ENCODE measurements around the gene EFNA3. TPM values are rescaled to one million over a fixed set of nuclear protein-coding genes. Genes with fewer than 3 reads are reported as not detected.

EFNA3 gene
- total RNA-seq, 6 experiments from 2014 or later, result 0.25 to 0.87 (median 0.55) TPM

- peaks cover 34% of the 10 kb centered on the region for H3K27me3 Mint-ChIP-seq (ENCODE audit: insufficient read depth)
Measured at GRCh38 chr1:155077346-155077745, 1.3 kb upstream of the EFNA3 start.

DNA sequence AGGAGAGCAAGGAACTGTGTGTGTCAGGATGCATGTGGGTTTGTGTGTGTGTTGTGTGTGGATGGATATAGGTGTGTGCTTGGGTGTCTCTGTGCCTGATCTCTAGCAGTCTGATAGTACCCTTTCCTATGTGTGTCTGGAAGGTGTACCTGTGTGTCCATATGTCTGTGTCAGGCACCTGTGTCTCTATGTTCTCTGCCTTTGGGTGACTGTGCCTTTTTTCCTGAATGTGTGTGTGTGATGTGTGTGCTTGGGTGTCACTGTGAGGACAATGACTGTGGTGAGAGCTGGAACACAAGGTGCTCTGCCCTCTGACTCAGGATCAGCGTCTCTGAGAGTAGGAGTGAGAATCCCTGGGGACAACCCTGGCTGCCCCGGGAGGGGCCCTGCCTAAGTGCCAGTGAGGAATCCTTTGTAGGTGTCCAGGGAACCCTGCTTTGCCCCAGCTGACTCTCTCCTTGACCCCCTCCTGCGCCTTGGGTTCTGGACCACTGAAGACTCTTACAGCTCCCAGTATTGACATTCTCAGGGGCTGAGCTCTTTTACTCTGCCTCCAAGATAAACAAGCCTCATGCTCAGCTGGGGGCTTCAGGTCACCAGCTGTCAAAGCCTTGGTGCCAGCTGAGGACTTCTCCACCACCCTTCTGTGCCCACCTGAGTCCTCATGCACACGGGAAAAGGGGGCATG lies 735 bp upstream of the EFNA3 start:
- Mint-ChIP-seq H3K27me3 (ENCODE audit: insufficient read depth) (peaks cover 40% of the 10 kb centered on the region), H3K27ac (no peak overlapping the region), H3K36me3 (ENCODE audit: low read depth) (no peaks in the 10 kb centered on the region), H3K4me1 (ENCODE audit: low read depth) (peaks cover 17% of the 10 kb centered on the region), H3K4me3 (no peak overlapping the region), H3K9me3 (no peaks in the 10 kb centered on the region)
- DNase-seq, result no peak
- TF ChIP-seq, protein P1, sequence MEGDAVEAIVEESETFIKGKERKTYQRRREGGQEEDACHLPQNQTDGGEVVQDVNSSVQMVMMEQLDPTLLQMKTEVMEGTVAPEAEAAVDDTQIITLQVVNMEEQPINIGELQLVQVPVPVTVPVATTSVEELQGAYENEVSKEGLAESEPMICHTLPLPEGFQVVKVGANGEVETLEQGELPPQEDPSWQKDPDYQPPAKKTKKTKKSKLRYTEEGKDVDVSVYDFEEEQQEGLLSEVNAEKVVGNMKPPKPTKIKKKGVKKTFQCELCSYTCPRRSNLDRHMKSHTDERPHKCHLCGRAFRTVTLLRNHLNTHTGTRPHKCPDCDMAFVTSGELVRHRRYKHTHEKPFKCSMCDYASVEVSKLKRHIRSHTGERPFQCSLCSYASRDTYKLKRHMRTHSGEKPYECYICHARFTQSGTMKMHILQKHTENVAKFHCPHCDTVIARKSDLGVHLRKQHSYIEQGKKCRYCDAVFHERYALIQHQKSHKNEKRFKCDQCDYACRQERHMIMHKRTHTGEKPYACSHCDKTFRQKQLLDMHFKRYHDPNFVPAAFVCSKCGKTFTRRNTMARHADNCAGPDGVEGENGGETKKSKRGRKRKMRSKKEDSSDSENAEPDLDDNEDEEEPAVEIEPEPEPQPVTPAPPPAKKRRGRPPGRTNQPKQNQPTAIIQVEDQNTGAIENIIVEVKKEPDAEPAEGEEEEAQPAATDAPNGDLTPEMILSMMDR (IDR thresholded peaks at IDR 0.05), result no peak

More at GRCh38 chr1:155077346-155077745, 1.3 kb upstream of the EFNA3 start:
- H3K27ac Mint-ChIP-seq, result no peak overlapping the region
- no peak for DNase-seq
- peaks cover 17% of the 10 kb centered on the region for H3K4me1 Mint-ChIP-seq (ENCODE audit: low read depth)
- no peaks in the 10 kb centered on the region for H3K9me3 Mint-ChIP-seq
- TF ChIP-seq, protein P1 (IDR thresholded peaks at IDR 0.05), result no peak
- no peak overlapping the region for H3K4me3 Mint-ChIP-seq
- no peaks in the 10 kb centered on the region for H3K36me3 Mint-ChIP-seq (ENCODE audit: low read depth)

DNA sequence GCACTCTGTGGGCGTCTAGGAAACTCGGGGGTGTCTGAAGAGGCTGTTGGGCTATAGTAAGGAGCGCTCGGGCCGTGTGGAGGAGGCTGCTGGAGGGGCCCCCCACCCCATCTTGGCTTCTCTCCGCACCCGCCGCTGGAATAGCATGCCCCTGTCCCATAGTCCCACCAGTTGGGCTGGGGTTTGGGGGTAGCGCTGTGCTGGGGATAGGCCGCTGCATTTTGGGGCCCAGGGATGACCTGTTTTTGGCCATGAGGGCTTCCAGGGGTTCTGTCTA lies 511 bp downstream of the EFNA3 start:
- H3K27me3 Mint-ChIP-seq (ENCODE audit: insufficient read depth), result peaks cover 52% of the 10 kb centered on the region
- peaks cover 19% of the 10 kb centered on the region for H3K4me1 Mint-ChIP-seq (ENCODE audit: low read depth)
- no peak for DNase-seq
- TF ChIP-seq, protein P1 (IDR thresholded peaks at IDR 0.05), result no peak
- no peaks in the 10 kb centered on the region for H3K36me3 Mint-ChIP-seq (ENCODE audit: low read depth)
- peak overlapping the region; percentile 71 for H3K4me3 Mint-ChIP-seq
- no peak overlapping the region for H3K27ac Mint-ChIP-seq
- no peaks in the 10 kb centered on the region for H3K9me3 Mint-ChIP-seq

- no peak overlapping the region; the same call in 1 of the 2 replicates for H3K27ac Mint-ChIP-seq
- H3K9me3 Mint-ChIP-seq, result no peaks in the 10 kb centered on the region
- no peaks in the 10 kb centered on the region for H3K36me3 Mint-ChIP-seq (ENCODE audit: low read depth)
- peaks cover 24% of the 10 kb centered on the region for H3K4me1 Mint-ChIP-seq (ENCODE audit: low read depth)
- no peak for DNase-seq
- TF ChIP-seq, protein P1 (IDR thresholded peaks at IDR 0.05), result no peak
- peaks cover 47% of the 10 kb centered on the region for H3K27me3 Mint-ChIP-seq (ENCODE audit: insufficient read depth)
- H3K4me3 Mint-ChIP-seq, result peak overlapping the region; percentile 71
Measured at GRCh38 chr1:155079487-155080311, 1.1 kb downstream of the EFNA3 start.

DNA sequence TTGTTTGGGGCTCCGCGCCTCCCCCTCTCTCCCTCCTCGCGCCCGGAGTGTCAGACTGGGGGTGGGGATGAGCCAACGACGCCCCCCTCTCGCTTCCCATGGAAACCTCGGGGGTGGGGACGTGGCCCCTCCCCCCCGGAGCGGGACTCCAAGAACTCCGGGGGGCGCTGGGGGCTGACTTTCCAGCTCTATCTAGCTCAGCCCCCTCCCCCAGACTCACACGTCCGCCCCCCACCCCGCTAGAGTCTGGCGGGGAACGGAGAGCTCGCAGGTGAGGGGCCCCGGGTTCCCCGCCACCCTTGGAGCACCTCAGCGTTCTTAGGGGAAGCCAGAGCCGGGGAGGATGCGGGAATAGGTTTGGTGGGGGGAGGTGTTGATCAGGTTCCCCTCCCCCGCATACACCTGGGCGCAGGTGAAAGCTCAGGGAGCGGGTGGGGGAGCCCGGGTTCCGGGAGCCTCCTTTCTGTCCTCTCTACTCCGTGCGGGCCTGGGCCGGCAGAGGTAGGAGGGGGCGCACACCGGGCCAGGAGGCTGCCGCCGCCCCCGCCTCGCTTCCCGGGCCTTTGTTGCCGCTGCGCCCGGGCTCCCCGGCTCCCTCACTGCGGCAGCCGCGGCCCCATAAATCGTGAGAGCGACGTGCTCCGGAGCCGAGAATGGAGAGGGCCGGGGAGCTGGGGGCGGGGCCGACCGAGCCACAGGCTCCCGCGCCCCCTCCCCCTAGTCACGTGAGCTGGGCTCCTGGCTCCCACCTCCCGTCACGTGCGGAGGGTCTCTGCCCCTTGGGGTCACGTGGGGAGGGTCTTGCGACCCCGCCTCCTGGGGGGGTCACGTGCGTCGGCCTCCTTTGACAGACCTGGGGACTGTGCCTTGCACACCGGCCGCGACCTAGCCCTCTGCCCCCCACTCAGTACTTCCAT lies 1.9 kb downstream of the EFNA3 start:
- Mint-ChIP-seq H3K36me3 (ENCODE audit: low read depth) (no peaks in the 10 kb centered on the region), H3K9me3 (no peaks in the 10 kb centered on the region), H3K27ac (no peak overlapping the region)

More for the DNA sequence above, 1.9 kb downstream of the EFNA3 start:
- TF ChIP-seq, protein P1 (IDR thresholded peaks at IDR 0.05), result no peak
- peaks cover 28% of the 10 kb centered on the region for H3K4me1 Mint-ChIP-seq (ENCODE audit: low read depth)
- no peak overlapping the region for H3K4me3 Mint-ChIP-seq
- DNase-seq, result no peak
- peaks cover 40% of the 10 kb centered on the region for H3K27me3 Mint-ChIP-seq (ENCODE audit: insufficient read depth)
